Thymus (tissue), 11 donors: ENCODE results near the gene CRIP1. TPM values are rescaled to one million over a fixed set of nuclear protein-coding genes. Genes with fewer than 3 reads are reported as not detected.

Experiments used
- DNase-seq, 9 donors: peaks; one replicate each; pipeline ENCODE4 v3.0.0-alpha.2; 2013; ENCODE audit warnings: low spot score in 9 of 9, low read depth in 6 of 9, missing footprints in 1 of 9
- H3K27ac ChIP-seq, 2 donors: one replicate each; pipeline ENCODE4 v1.5.1; 2013; ENCODE audit warnings: control low read depth in 1 of 2, low read depth in 1 of 2, low read length in 1 of 2, mild to moderate bottlenecking in 1 of 2, moderate library complexity in 1 of 2
- H3K27me3 ChIP-seq, 2 donors: one replicate each; pipeline ENCODE4 v1.5.1; 2013; ENCODE audit warnings: low read length in 1 of 2; ENCODE audit not compliant: control insufficient read depth in 2 of 2, insufficient read depth in 1 of 2
- H3K36me3 ChIP-seq, 2 donors: one replicate each; pipeline ENCODE4 v1.5.1; 2013; ENCODE audit warnings: low read length in 1 of 2, mild to moderate bottlenecking in 1 of 2, moderate library complexity in 1 of 2; ENCODE audit not compliant: control insufficient read depth in 2 of 2, insufficient read depth in 2 of 2
- H3K4me1 ChIP-seq, 2 donors: one replicate each; pipeline ENCODE4 v1.5.1; 2013; ENCODE audit warnings: low read length in 2 of 2; ENCODE audit not compliant: control insufficient read depth in 2 of 2, insufficient read depth in 2 of 2
- H3K4me3 ChIP-seq, 2 donors: one replicate each; pipeline ENCODE4 v1.5.1; 2013; ENCODE audit warnings: low read length in 2 of 2, control low read depth in 1 of 2, mild to moderate bottlenecking in 1 of 2
- H3K9me3 ChIP-seq, 2 donors: one replicate each; pipeline ENCODE4 v1.5.1; 2013; ENCODE audit warnings: low read length in 1 of 2, mild to moderate bottlenecking in 1 of 2; ENCODE audit not compliant: control insufficient read depth in 2 of 2, insufficient read depth in 1 of 2
- WGBS: extraction: QIAGEN DNeasy Blood & Tissue Kit; methylation state at CpG from one replicate; pipeline ENCODE4 v1.1.7; 2013; 5-methylcytosine and 5-hydroxymethylcytosine counted together
- polyA plus RNA-seq: library from polyadenylated mRNA; stranded (reverse); fragments of 200-250 nt; gene quantifications from one replicate; pipeline ENCODE4 v1.2.3, GENCODE V29; 2013
- total RNA-seq: library from RNA; stranded (reverse); fragments of 120-200 nt; gene quantifications from one replicate; pipeline ENCODE4 v1.2.4, GENCODE V29; 2013
- donor health status: healthy.

CRIP1 gene
- total and polyA plus RNA-seq, 2 donors, result 108 to 471 TPM

DNA sequence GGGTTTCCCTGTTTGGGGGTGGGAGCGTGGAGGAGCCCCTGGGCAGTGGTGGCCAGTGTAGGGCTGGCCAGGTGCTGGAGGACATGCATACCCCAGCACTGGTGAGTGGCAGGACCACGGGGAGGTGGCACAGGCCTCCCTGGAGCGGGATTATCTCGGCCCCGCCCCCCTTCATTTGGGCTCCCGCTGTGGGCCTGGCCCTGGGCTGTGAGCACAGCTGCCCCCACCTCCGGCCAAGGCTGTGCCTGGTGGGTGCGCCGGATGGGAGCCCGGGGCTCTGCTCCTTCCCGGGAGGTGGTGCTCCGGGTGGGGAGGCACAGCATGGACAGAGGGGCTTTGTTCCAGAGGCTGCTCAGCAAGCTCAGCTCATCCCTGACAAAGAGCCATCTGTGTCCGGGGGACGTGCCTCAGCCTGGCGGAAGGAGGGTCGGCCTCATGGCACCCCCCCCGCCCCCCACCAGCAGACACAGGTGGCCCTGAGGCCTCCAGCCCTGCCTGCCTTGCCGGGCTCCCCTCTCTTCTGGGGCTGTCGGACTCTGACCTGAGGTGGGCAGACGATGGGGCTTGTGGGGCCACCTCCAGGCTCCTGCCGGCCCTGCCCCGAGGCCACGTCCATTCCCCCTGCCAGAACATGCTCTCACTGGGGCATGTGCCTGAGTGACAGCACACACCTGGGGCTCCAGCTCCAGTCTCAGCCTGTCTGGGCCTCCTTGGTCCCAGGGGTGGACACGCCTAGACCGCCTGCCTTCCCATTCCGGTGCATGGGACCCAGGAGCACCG, 12.8 kb downstream of the CRIP1 start:
- DNase-seq, result no peak
- no peak overlapping the region for H3K27ac ChIP-seq
- no peak overlapping the region for H3K4me3 ChIP-seq
- 91% methylated on average over 27 of the region's 27 CpGs for WGBS
- H3K36me3 ChIP-seq, result peaks cover 2 to 24% of the 10 kb centered on the region in 2 donors
- H3K4me1 ChIP-seq, result no peaks in the 10 kb centered on the region
- H3K9me3 ChIP-seq, result no peaks in the 10 kb centered on the region
- H3K27me3 ChIP-seq, result no peaks in the 10 kb centered on the region

DNA sequence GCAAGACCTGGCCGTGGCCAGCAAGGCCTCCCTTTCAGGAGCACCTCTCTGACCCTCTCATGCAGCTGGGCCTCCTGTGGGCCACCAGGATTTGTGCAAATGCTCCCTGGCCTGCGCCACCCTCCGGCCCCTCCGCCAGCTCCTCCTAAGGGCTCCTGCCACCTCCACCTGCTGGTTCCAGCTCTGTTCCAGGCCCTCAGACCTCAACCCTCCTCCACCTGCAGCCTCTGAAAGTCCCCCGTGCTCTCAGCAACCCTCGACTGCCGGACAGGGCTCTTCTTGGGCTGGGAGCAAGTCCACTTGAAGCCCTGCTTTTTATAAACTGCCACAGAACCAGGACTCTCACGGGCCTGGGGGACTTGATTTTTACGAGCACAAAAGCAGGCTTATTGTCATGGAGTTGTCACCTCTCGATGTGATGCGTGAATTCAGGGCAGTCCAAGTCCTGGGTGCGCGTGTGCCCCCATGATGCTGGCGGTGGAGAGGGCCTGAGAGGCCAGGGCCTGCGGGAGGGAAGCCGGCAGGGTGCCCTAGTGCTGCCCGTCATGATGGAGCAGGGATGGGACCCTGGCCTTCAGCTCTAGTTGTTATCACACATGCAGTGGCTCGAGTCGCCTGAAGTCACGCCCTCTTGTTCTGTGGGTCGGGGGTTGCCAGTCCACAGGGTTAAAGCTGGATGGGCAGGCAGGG, 13.5 kb downstream of the CRIP1 start:
- H3K36me3 ChIP-seq, result peaks cover 2 to 21% of the 10 kb centered on the region in 2 donors
- no peaks in the 10 kb centered on the region for H3K9me3 ChIP-seq
- H3K4me1 ChIP-seq, result no peaks in the 10 kb centered on the region
- WGBS, result 95% methylated on average over 21 of the region's 21 CpGs
- peaks cover 0 to 2% of the 10 kb centered on the region in 2 donors for H3K27me3 ChIP-seq
- H3K27ac ChIP-seq, result no peak overlapping the region
- H3K4me3 ChIP-seq, result no peak overlapping the region
- no peak for DNase-seq

GRCh38 chr14:105500726-105501101, 14.0 kb downstream of the CRIP1 start:
- H3K4me3 ChIP-seq, result no peak overlapping the region
- no peaks in the 10 kb centered on the region for H3K9me3 ChIP-seq
- peaks cover 0 to 21% of the 10 kb centered on the region in 2 donors for H3K36me3 ChIP-seq
- H3K4me1 ChIP-seq, result no peaks in the 10 kb centered on the region
- no peak overlapping the region for H3K27ac ChIP-seq
- WGBS, result 84% methylated on average over 10 of the region's 10 CpGs
- DNase-seq, result no peak
- peaks cover 0 to 3% of the 10 kb centered on the region in 2 donors for H3K27me3 ChIP-seq

DNA sequence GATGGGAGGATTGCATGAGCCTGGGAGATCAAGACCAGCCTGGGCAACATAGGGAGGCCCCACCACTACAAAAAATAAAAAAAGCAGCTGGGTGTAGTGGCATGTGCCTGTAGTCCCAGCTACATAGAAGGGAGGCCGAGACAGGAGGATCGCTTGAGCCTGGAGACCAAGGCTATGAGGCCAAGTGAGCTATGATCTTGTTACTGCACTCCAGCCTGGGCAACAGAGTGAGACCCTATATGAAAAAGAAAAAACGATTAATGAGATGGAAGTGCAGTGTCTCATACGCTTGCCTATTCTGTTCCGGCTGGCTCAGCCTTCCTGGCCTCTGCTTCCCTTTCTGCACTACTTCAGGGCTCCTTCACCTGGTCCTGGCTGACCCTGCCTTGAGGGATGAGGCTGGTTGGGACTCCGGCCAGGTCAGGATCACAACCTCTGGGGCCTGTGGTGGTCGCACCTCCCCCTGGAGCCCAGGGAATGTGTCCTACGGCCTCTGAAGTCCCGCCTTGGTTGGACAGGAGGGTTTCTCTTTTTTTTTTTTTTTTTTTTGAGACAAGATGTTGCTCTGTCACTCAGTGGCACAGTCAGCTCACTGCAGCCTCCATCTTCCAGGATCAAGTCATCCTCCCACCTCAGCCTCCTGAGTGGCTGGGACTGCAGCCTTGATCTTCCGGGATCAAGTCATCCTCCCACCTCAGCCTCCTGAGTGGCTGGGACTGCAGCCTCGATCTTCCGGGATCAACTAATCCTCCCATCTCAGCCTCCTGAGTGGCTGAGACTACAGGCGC, 15.0 kb downstream of the CRIP1 start:
- WGBS, result 95% methylated on average over 13 of the region's 13 CpGs
- no peaks in the 10 kb centered on the region for H3K9me3 ChIP-seq
- H3K4me3 ChIP-seq, result no peak overlapping the region
- no peak overlapping the region for H3K27ac ChIP-seq
- no peak for DNase-seq
- H3K27me3 ChIP-seq, result peaks cover 0 to 3% of the 10 kb centered on the region in 2 donors
- H3K4me1 ChIP-seq, result no peaks in the 10 kb centered on the region
- peaks cover 0 to 21% of the 10 kb centered on the region in 2 donors for H3K36me3 ChIP-seq

DNA sequence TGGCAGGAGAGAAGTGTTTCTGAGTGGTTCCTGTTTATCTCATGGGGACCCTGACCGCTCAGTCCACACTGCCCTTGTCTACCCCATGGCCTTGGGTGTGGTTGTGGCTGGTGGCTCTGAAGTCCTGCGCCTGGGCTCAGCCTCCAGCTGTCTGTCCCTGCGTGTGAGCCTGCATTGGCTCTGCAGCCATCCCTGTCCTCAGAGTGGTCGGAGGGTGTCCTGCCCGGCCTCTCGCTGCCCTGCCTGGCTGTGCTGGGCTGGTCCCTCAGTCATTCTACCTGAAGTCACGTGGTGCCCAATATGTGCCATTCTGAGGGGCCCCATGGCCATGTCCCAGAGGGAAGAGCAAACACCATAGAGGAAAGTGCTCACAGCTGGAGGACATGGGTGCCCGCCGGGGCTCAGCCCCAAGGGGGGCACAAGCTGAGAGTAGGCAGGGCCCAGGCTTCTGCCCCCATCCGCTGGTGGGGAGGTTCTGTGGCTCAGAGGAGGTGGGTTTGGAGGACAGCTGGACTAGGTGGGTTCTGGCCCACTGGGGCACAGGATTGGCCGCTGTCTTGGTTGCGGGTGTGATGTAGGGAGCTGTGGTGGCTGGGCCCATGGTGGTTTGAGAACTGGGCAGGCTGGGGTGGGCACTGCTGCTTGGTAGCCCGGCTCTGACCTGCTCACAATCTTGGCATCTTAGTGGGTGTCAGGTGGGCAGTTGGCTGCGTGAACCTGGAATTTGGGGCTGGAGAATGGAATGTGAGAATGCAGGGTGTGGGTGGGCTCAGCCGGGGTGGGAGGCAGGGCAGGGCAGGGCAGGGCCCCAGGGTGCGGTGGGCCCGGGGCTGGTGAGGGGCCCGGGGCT, 16.0 kb downstream of the CRIP1 start:
- no peak overlapping the region for H3K4me3 ChIP-seq
- no peaks in the 10 kb centered on the region for H3K4me1 ChIP-seq
- WGBS, result 92% methylated on average over 18 of the region's 18 CpGs
- no peak for DNase-seq
- peaks cover 0 to 13% of the 10 kb centered on the region in 2 donors for H3K36me3 ChIP-seq
- H3K27me3 ChIP-seq, result peaks cover 0 to 6% of the 10 kb centered on the region in 2 donors
- H3K27ac ChIP-seq, result no peak overlapping the region
- H3K9me3 ChIP-seq, result no peaks in the 10 kb centered on the region

DNA sequence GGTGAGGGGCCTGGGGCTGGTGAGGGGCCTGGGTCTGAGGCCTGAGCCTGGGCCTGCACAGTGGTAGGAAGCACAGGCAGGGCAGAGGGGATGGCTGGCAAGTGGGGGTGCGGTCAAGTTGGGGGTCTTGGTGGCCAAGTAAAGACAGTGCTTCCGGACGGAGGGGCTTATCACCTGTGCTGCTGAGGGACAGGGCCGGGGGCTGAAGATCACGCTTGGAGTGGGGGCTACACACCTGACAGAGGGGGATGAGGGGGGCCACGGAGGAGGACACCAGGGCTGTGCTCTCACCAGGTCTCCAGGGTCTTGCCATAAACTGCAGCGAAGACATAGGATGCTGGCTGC, 16.6 kb downstream of the CRIP1 start:
- 94% methylated on average over 7 of the region's 7 CpGs for WGBS
- peaks cover 0 to 10% of the 10 kb centered on the region in 2 donors for H3K36me3 ChIP-seq
- DNase-seq, result no peak
- H3K4me1 ChIP-seq, result no peaks in the 10 kb centered on the region
- peaks cover 0 to 12% of the 10 kb centered on the region in 2 donors for H3K27me3 ChIP-seq
- no peak overlapping the region for H3K4me3 ChIP-seq
- H3K9me3 ChIP-seq, result no peaks in the 10 kb centered on the region
- H3K27ac ChIP-seq, result no peak overlapping the region

- no peaks in the 10 kb centered on the region for H3K9me3 ChIP-seq
- H3K27ac ChIP-seq, result no peak overlapping the region
- no peak overlapping the region for H3K4me3 ChIP-seq
- WGBS, result 82% methylated on average over 29 of the region's 29 CpGs
- DNase-seq, result no peak
- peaks cover 0 to 1% of the 10 kb centered on the region in 2 donors for H3K36me3 ChIP-seq
- peaks cover 0 to 18% of the 10 kb centered on the region in 2 donors for H3K27me3 ChIP-seq
- no peaks in the 10 kb centered on the region for H3K4me1 ChIP-seq
Measured at GRCh38 chr14:105503935-105504692, 17.4 kb downstream of the CRIP1 start.

DNA sequence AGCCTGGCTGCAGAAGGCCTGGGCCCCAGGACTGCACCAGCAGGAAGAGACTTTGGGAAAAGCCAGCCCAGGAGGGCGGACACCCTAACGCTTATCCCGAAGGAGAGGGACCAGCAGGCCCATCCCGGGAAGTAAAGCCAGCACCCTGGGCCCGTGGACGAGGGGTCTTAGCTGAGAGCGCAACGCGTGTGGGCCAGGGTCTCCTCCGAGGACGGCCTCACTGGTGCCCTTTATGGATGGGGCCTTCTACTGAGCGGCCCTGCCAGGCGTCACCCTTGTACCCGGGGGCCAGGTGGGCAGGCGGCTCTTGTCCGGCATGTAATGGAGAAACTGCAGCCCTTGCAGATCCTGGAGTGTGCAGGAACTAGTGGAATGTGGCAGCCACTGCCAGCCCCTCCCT, 18.4 kb downstream of the CRIP1 start:
- H3K4me3 ChIP-seq, result no peak overlapping the region
- WGBS, result 96% methylated on average over 16 of the region's 16 CpGs

More for the DNA sequence above, 18.4 kb downstream of the CRIP1 start:
- H3K36me3 ChIP-seq, result no peaks in the 10 kb centered on the region
- no peak overlapping the region for H3K27ac ChIP-seq
- peaks cover 0 to 22% of the 10 kb centered on the region in 2 donors for H3K27me3 ChIP-seq
- DNase-seq, result no peak
- H3K9me3 ChIP-seq, result no peaks in the 10 kb centered on the region
- H3K4me1 ChIP-seq, result no peaks in the 10 kb centered on the region
